GM21367 (cell line): Measurements from ENCODE around the gene ARV1.
"Not testable (repeated sequence)": the region's sequence is repeated elsewhere in the genome, so short reads cannot be mapped to it uniquely, and the experiment has no call there.

Experiments
- ATAC-seq: cut with Tn5 transposase; IDR thresholded peaks from one replicate; pipeline ENCODE4 v1.9.1; 2021; ENCODE audit not compliant: unreplicated experiment

ARV1 gene

GRCh38 chr1:230976825-230977747 lies 1.8 kb upstream of the ARV1 start:
- ATAC-seq, result no peak

- ATAC-seq, result peak; percentile 4
Observed at GRCh38 chr1:230977761-230978490, 968 bp upstream of the ARV1 start.

- no peak for ATAC-seq
Observed at GRCh38 chr1:230979389-230979716, 459 bp downstream of the ARV1 start.

GRCh38 chr1:230979952-230980351 lies 1.1 kb downstream of the ARV1 start:
- no peak for ATAC-seq

- no peak for ATAC-seq
Observed at GRCh38 chr1:230982696-230983095, 3.8 kb downstream of the ARV1 start.

- ATAC-seq, result no peak
Observed at GRCh38 chr1:230983811-230984210, 4.9 kb downstream of the ARV1 start.

- ATAC-seq, result not testable (repeated sequence)
Observed at GRCh38 chr1:230984622-230985515, 6.0 kb downstream of the ARV1 start.

- no peak for ATAC-seq
Observed at GRCh38 chr1:230985711-230986110, 6.8 kb downstream of the ARV1 start.

- ATAC-seq, result no peak
Observed at GRCh38 chr1:230986976-230987375, 8.1 kb downstream of the ARV1 start.

GRCh38 chr1:230987448-230987847 lies 8.6 kb downstream of the ARV1 start:
- no peak for ATAC-seq

GRCh38 chr1:230992100-230992774 lies 13.3 kb downstream of the ARV1 start:
- ATAC-seq, result no peak

- ATAC-seq, result no peak
Observed at GRCh38 chr1:230994860-230995259, 16.0 kb downstream of the ARV1 start.

- ATAC-seq, result no peak
Observed at GRCh38 chr1:231000201-231000600, 21.3 kb downstream of the ARV1 start.

GRCh38 chr1:231000639-231001038 lies 21.7 kb downstream of the ARV1 start:
- no peak for ATAC-seq

GRCh38 chr1:231001892-231002291 lies 23.0 kb downstream of the ARV1 start:
- no peak for ATAC-seq

- ATAC-seq, result not testable (repeated sequence)
Observed at GRCh38 chr1:231007535-231007934, 28.6 kb downstream of the ARV1 start.

- no peak for ATAC-seq
Observed at GRCh38 chr1:231011360-231011759, 32.5 kb downstream of the ARV1 start.

- no peak for ATAC-seq
Observed at GRCh38 chr1:231011963-231012362, 33.1 kb downstream of the ARV1 start.

- no peak for ATAC-seq
Observed at GRCh38 chr1:231013391-231014015, 34.6 kb downstream of the ARV1 start.

- no peak for ATAC-seq
Observed at GRCh38 chr1:231016234-231016633, 37.3 kb downstream of the ARV1 start.
